Endothelial cell of umbilical vein (primary cell): ENCODE measurements around the gene FOXO4. TPM values are rescaled to one million over a fixed set of nuclear protein-coding genes. Genes with fewer than 3 reads are reported as not detected.

Source experiments
- BruUV-seq: library from RNA; stranded (reverse); fragments of 400-500 nt; replicated peaks from 2 replicates; lab custom pipeline; 2021; lab: Mats Ljungman, UMichigan
- CTCF ChIA-PET: fragments of 300-600, 350-600 bp; sonication (Branson Sonifier 250); formaldehyde crosslinking; loops from one replicate; lab custom pipeline; 2021; ENCODE audit warnings: antibody characterized with exemption, inconsistent platforms; lab: Charles Lee
- POLR2A ChIA-PET: fragments of 300-600, 350-600 bp; sonication (Branson Sonifier 250); formaldehyde crosslinking; loops from one replicate; lab custom pipeline; 2021; ENCODE audit warnings: antibody characterized with exemption, inconsistent platforms; lab: Charles Lee
- DNase-seq: peaks from one replicate; pipeline ENCODE4 v3.0.0-alpha.2; 2011; ENCODE audit warnings: low read depth, low spot score
- FAIRE-seq: peaks from 2 replicates; lab custom pipeline; 2011; peaks lifted over from hg19 to GRCh38; lab: Jason Lieb, UNC
- H2AFZ ChIP-seq: 2 replicates; pipeline ENCODE4 v1.6.0; 2012; ENCODE audit warnings: low read depth, low read length, control low read depth, inconsistent platforms
- H3K27ac ChIP-seq: 2 replicates; pipeline ENCODE4 v1.5.1; 2011; ENCODE audit warnings: low read depth, mild to moderate bottlenecking, control low read depth, low read length, moderate library complexity; ENCODE audit not compliant: insufficient read depth
- H3K27me3 ChIP-seq, 2 experiments: 2 replicates each; pipeline versions ENCODE4 v1.6.0 to v1.6.1; 2011; ENCODE audit warnings: low read length in 2 of 2, mixed read lengths in 1 of 2; ENCODE audit not compliant: control insufficient read depth in 2 of 2, insufficient read depth in 2 of 2
- H3K36me3 ChIP-seq, 2 experiments: 2 replicates in 1 of 2; 3 replicates in 1 of 2; pipeline ENCODE4 v1.5.1; 2011; ENCODE audit warnings: low read length in 2 of 2, mild to moderate bottlenecking in 1 of 2, moderate library complexity in 1 of 2; ENCODE audit not compliant: control insufficient read depth in 2 of 2, insufficient read depth in 2 of 2; ENCODE audit errors: extremely low read depth in 1 of 2
- H3K4me1 ChIP-seq: 3 replicates; pipeline ENCODE4 v1.5.1; 2011; ENCODE audit warnings: mild to moderate bottlenecking, low read length; ENCODE audit not compliant: control insufficient read depth, insufficient read depth; ENCODE audit errors: extremely low read depth
- H3K4me2 ChIP-seq: 2 replicates; pipeline ENCODE4 v1.6.1; 2011; ENCODE audit warnings: low read length, control low read depth, mixed read lengths; ENCODE audit not compliant: insufficient read depth
- H3K4me3 ChIP-seq, 3 experiments: fragments of 200-600 bp in 1 of 3; sonication (generic), shearing (Covaris generic) in 1 of 3; replicated peaks in 1 of 3; 2 replicates each; pipeline ENCODE4 v1.5.1; 2011 to 2016; ENCODE audit warnings: control low read depth in 3 of 3, low read length in 3 of 3, mild to moderate bottlenecking in 2 of 3, inconsistent platforms in 1 of 3, low read depth in 1 of 3, moderate library complexity in 1 of 3; ENCODE audit not compliant: insufficient read depth in 1 of 3
- H3K79me2 ChIP-seq: 2 replicates; pipeline ENCODE4 v1.6.0; 2012; ENCODE audit warnings: low read length, inconsistent platforms; ENCODE audit not compliant: control insufficient read depth, insufficient read depth
- H3K9ac ChIP-seq: replicated peaks from 2 replicates; pipeline ENCODE3; 2011; ENCODE audit warnings: low read length, control low read depth; ENCODE audit not compliant: insufficient read depth; ENCODE audit errors: extremely low read depth
- H3K9me1 ChIP-seq: replicated peaks from 3 replicates; pipeline ENCODE4 v1.6.0; 2011; ENCODE audit warnings: mild to moderate bottlenecking, low read length; ENCODE audit not compliant: control insufficient read depth, insufficient read depth; ENCODE audit errors: extremely low read depth
- H3K9me3 ChIP-seq: replicated peaks from 2 replicates; pipeline ENCODE4 v1.5.1; 2012; ENCODE audit warnings: low read length, inconsistent platforms; ENCODE audit not compliant: control insufficient read depth, insufficient read depth
- H4K20me1 ChIP-seq: replicated peaks from 2 replicates; pipeline ENCODE3; 2011; ENCODE audit warnings: mild to moderate bottlenecking, low read length; ENCODE audit not compliant: control insufficient read depth, insufficient read depth; ENCODE audit errors: extremely low read depth
- CTCF ChIP-seq, 2 donors: IDR thresholded peaks; 1 replicate in 1 of 2; 2 replicates in 1 of 2; pipeline ENCODE4 v1.5.1; 2011; ENCODE audit warnings: low read length in 2 of 2, mild to moderate bottlenecking in 2 of 2, moderate library complexity in 2 of 2, control low read depth in 1 of 2, inconsistent platforms in 1 of 2, low read depth in 1 of 2; ENCODE audit not compliant: insufficient read depth in 1 of 2; ENCODE audit errors: extremely low read depth in 1 of 2
- EZH2 ChIP-seq: IDR thresholded peaks from 2 replicates; pipeline ENCODE4 v1.6.1; 2012; ENCODE audit warnings: borderline replicate concordance, low read depth, mild to moderate bottlenecking, moderate library complexity, low read length, inconsistent platforms; ENCODE audit not compliant: severe bottlenecking
- FOS ChIP-seq: IDR thresholded peaks from 2 replicates; pipeline ENCODE4 v1.6.1; 2011; ENCODE audit warnings: mild to moderate bottlenecking, low read length, moderate library complexity, borderline replicate concordance; ENCODE audit not compliant: insufficient read depth
- GATA2 ChIP-seq: IDR thresholded peaks from 2 replicates; pipeline ENCODE4 v1.7.0; 2011; ENCODE audit warnings: low read depth, mild to moderate bottlenecking, moderate library complexity, mixed read lengths, low read length; ENCODE audit not compliant: insufficient read length, insufficient read depth
- JUN ChIP-seq: IDR thresholded peaks from 2 replicates; pipeline ENCODE4 v1.6.1; 2011; ENCODE audit warnings: borderline replicate concordance, low read depth; ENCODE audit not compliant: insufficient read length, insufficient read depth
- MYC ChIP-seq: IDR thresholded peaks from one replicate; pipeline ENCODE4 v1.6.1; 2011; ENCODE audit warnings: mild to moderate bottlenecking, low read depth, low read length
- POLR2A ChIP-seq: IDR thresholded peaks from 2 replicates; pipeline ENCODE4 v1.6.1; 2012; ENCODE audit warnings: low read depth, mild to moderate bottlenecking, control low read depth, low read length
- POLR2AphosphoS5 ChIP-seq: IDR thresholded peaks from 2 replicates; pipeline ENCODE4 v1.6.1; 2012; ENCODE audit warnings: low read depth, mild to moderate bottlenecking, control low read depth, low read length, moderate library complexity; ENCODE audit not compliant: insufficient read depth
- dilution Hi-C: fragments of 300-500 bp; cut with MboI; formaldehyde crosslinking; loops from one replicate; pipeline ENCODE4 v1.15.0; 2019; ENCODE audit warnings: low sequenced_read_pairs; ENCODE audit not compliant: extremely low pct_ligation_motif_present
- intact Hi-C: fragments of 100-400 bp; cut with micrococcal nuclease; formaldehyde crosslinking; loops from one replicate; pipeline ENCODE4 v1.10.0; 2022
- polyA plus RNA-seq, 4 experiments: library from polyadenylated mRNA; depleted of rRNA in 3 of 4; stranded (reverse) in 3 of 4; unstranded in 1 of 4; fragments of >200 nt; gene quantifications; 2 replicates each; pipeline versions ENCODE4 v1.2.1 to v1.2.3, GENCODE V29; 2011 to 2012; ENCODE audit warnings: missing spikeins in 1 of 4
- total RNA-seq: library from RNA; stranded (reverse); gene quantifications from 2 replicates; pipeline ENCODE4 v1.2.3, GENCODE V29; 2021
- TF ChIP-seq, protein P1 (sequence below): IDR thresholded peaks from 2 replicates; pipeline ENCODE4 v1.6.1; 2011; ENCODE audit not compliant: insufficient read depth, insufficient read length

FOXO4 gene
- total and polyA plus RNA-seq, 2 donors (not counting 3 experiments of a cell fraction or from before 2014, with no cell fraction given): 4.7 to 11.0 TPM

- peak overlapping the region; percentile 17 for H3K4me2 ChIP-seq
- FAIRE-seq (no peak), DNase-seq (peak; percentile 4)
- ChIA-PET CTCF (no interaction called here), POLR2A (no interaction called here)
- no TSS peak for BruUV-seq
- no peaks in the 10 kb centered on the region for H4K20me1 ChIP-seq
- TF ChIP-seq GATA2: no peak
- TF ChIP-seq FOS: no peak
- TF ChIP-seq JUN: no peak
- TF ChIP-seq POLR2AphosphoS5: no peak
- TF ChIP-seq EZH2: no peak
- TF ChIP-seq, protein P1, sequence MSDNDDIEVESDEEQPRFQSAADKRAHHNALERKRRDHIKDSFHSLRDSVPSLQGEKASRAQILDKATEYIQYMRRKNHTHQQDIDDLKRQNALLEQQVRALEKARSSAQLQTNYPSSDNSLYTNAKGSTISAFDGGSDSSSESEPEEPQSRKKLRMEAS: no peak
- H3K4me1 ChIP-seq: no peaks in the 10 kb centered on the region
- H3K4me3 ChIP-seq: peak overlapping the region in 2 of 3 experiments; percentile 21 to 32
- no peak overlapping the region for H3K27ac ChIP-seq
- H3K9ac ChIP-seq: peak overlapping the region; percentile 23
- peak overlapping the region; percentile 33 for H2AFZ ChIP-seq
- H3K9me3 ChIP-seq: no peaks in the 10 kb centered on the region
- H3K36me3 ChIP-seq: no peaks in the 10 kb centered on the region
- intact Hi-C loops (no loop called here), dilution Hi-C loops (no loop called here)
- H3K79me2 ChIP-seq: no peaks in the 10 kb centered on the region
- no peaks in the 10 kb centered on the region for H3K9me1 ChIP-seq
- H3K27me3 ChIP-seq: no peaks in the 10 kb centered on the region
Observed at GRCh38 chrX:71053217-71053621, 42.4 kb upstream of the FOXO4 start.

DNA sequence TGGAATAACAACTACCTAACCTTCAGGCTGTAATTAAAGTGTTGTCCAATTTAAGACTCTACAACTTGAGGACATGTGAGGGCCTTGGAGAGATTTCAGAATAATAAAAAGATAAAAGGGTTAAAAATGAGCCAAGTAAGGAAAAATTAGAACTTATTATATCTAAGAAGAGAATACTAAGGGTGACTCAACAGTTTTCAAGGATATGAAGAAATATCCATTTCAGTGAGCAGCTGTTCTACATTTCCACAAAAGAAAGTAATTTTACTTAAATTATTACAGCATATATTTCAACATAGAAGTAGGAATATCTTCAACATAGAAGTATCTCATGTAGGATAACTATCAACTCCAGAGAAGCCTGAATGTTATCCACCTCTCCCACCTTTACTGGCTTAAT lies 38.8 kb upstream of the FOXO4 start:
- intact Hi-C loops: no loop called here
- Histone ChIP-seq H3K27me3 (no peaks in the 10 kb centered on the region), H3K9me1 (no peaks in the 10 kb centered on the region), H2AFZ (no peak overlapping the region), H3K4me1 (no peaks in the 10 kb centered on the region), H3K9ac (no peak overlapping the region), H3K36me3 (peaks cover 0 to 9% of the 10 kb centered on the region in 2 experiments), H4K20me1 (no peaks in the 10 kb centered on the region), H3K4me2 (no peak overlapping the region), H3K9me3 (no peaks in the 10 kb centered on the region), H3K27ac (no peak overlapping the region), H3K79me2 (no peaks in the 10 kb centered on the region), H3K4me3 (no peak overlapping the region)
- TF ChIP-seq POLR2A: no peak
- TF ChIP-seq JUN: no peak
- TF ChIP-seq POLR2AphosphoS5: no peak
- TF ChIP-seq GATA2: no peak
- no peak for TF ChIP-seq FOS
- no peak for TF ChIP-seq MYC
- TF ChIP-seq EZH2: no peak
- no peak for TF ChIP-seq CTCF (IDR thresholded peaks at IDR 0.05; ENCODE audit: extremely low read depth in 1 of 2, insufficient read depth in 1 of 2, low read depth in 1 of 2, low read length in 2 of 2)
- TF ChIP-seq, protein P1: no peak
- dilution Hi-C loops: no loop called here
- CTCF ChIA-PET: no interaction called here
- BruUV-seq: no TSS peak
- POLR2A ChIA-PET: no interaction called here
- FAIRE-seq (no peak), DNase-seq (no peak)
